HG03103 (cell line): ENCODE measurements around the gene TEX14.
"Not testable (repeated sequence)": the region's sequence is repeated elsewhere in the genome, so short reads cannot be mapped to it uniquely, and the experiment has no call there.

Source experiments
- ATAC-seq: cut with Tn5 transposase; IDR thresholded peaks from one replicate; pipeline ENCODE4 v1.9.1; 2021; ENCODE audit warnings: low read depth; ENCODE audit not compliant: unreplicated experiment

Gene TEX14

DNA sequence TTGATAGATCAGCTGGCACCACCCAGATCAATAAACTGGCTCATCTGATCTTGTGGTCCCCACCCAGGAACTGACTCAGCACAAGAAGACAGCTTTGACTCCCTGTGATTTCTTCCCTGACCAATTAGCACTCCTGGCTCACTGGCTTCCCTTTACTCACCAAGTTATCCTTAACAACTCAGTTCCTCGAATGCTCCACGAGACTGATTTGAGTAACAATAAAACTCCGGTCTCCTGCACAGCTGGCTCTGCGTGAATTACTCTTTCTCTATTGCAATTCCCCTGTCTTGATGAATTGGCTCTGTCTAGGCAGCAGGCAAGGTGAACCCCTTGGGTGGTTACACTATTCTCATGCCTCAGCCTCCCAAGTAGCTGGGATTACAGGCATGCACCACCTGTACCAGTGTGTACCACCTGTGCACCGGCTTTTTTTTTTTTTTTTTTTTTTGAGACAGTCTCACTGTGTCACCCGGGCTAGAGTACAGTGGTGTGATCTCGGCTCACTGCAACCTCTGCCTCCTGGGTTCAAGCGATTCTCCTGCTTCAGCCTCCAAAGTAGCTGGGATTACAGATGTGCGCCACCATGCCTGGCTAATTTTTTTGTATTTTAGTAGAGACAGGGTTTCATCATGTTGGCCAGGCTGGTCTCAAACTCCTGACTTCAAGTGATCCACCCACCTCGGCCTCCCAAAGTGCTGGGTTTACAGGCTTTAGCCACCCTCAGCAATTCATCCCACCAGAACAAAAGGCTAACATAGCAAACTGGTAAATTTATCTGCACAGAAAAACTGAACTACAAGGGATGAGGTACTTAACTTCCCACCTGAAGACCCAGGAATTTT, 33.7 kb downstream of the TEX14 start:
- ATAC-seq: not testable (repeated sequence)

DNA sequence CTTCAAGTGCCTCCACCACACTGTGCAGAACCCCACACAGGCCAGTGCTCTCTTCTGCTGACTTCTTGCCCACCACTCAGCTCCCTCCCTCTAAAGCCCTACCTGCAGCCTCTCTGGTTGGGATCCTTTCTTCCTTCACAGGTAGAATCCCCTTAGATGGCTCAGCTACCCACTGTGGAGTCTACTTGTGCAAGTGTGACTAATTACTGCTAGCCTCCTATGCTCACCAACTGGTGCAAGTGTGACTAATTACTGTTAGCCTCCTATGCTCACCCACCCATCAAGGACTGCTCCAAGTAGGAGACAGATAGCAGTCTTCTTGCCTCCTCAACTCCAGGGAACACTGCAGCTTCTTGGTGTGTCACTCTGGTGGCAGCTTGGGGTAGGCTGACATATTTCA, 43.6 kb downstream of the TEX14 start:
- ATAC-seq: no peak

DNA sequence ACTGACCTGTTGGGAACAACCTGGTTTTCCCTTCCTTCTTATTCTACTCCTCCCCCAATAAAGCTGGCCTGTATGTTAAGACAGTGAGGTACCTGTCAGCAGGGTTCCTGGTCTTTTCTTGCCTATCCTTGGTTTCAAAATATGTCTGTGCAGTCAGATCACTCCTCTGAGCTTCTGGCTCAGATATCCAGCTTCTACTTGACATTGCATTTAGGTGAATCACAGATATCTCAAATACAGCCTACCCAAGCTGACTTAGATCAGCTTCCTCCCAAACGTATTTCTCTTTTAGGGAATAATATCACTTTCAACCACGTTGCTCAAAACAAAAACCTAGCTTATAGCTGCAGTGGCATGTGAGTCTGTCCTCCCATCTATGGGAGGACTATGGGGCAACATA, 48.7 kb downstream of the TEX14 start:
- no peak for ATAC-seq

DNA sequence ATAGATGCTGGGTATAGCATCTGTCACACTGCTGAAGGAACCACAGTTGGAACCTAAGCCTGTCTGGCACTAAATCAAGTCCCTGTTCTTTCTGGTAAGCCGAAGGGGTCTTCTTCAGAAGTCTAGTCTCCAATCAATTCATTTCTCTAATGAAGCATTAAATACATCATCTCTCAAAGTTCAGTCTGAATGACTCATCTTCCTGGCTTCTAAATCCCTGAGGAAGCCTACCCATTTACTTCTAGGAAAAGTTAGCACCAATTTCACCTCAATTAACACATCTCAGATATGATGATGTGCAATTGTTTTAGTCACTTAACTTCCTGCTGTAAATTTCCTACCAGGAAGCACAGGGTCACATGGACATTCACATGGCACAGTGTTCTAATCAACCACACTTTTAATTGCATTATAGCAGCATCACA, 49.9 kb downstream of the TEX14 start:
- no peak for ATAC-seq

DNA sequence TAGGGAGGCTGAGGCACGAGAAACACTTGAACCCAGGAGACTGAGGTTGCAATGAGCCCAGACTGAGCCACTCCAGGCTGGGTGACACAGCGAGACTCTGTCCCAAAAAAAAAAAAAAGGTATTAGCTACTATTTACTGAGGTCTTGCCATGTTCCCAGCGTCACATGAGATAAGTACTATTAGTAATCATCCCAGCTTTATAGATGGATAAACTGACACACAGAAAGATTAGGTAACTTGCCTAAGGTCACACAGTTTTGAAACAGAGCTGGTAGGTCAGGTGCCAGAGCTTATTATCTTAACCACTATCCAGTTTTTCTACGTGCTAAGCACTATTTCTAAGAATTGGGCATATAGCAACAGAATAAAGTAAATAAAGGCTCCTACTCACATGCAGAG, 51.6 kb downstream of the TEX14 start:
- no peak for ATAC-seq

DNA sequence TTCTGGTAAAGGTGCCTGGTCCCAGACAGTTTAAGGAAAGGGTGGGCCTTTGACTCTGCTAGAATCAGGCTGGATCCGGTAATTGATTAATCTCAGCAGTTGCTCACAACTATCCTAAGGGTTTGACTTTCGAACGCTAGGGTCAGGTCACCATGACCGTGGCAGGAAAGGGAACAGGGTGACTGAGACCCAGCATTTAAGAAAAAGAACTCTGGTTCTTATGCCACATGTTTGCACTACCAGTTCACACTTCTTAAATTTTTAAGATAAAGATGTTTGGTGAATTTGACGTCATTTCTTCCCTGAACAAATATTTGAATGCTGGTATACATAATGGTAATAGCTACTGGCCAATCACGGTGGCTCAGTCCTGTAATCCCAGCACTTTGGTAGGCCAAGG, 52.2 kb downstream of the TEX14 start:
- no peak for ATAC-seq

DNA sequence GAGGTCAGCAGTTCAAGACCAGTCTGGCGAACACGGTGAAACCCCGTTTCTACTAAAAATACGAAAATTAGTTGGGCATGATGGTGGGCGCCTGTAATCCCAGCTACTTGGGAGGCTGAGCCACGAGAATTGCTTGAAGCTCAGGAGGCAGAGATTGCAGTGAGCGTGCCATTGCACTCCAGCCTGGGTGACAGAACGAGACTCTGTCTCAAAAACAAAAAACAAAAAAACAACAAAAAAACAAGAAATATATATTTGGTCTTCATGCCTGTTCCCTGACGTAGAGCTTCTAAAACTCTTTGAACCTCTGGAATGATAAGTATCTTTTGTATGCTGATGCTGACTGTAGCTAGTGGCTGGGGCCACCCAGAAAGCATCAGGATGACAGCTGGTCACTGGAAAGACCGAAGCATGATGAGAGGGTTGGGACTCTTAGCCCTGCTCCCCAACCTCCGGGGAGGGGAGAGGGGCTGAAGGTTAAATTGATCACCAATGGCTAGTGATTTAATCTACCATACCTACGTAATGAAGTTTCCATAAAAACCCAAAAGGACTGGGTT, 54.8 kb downstream of the TEX14 start:
- no peak for ATAC-seq

DNA sequence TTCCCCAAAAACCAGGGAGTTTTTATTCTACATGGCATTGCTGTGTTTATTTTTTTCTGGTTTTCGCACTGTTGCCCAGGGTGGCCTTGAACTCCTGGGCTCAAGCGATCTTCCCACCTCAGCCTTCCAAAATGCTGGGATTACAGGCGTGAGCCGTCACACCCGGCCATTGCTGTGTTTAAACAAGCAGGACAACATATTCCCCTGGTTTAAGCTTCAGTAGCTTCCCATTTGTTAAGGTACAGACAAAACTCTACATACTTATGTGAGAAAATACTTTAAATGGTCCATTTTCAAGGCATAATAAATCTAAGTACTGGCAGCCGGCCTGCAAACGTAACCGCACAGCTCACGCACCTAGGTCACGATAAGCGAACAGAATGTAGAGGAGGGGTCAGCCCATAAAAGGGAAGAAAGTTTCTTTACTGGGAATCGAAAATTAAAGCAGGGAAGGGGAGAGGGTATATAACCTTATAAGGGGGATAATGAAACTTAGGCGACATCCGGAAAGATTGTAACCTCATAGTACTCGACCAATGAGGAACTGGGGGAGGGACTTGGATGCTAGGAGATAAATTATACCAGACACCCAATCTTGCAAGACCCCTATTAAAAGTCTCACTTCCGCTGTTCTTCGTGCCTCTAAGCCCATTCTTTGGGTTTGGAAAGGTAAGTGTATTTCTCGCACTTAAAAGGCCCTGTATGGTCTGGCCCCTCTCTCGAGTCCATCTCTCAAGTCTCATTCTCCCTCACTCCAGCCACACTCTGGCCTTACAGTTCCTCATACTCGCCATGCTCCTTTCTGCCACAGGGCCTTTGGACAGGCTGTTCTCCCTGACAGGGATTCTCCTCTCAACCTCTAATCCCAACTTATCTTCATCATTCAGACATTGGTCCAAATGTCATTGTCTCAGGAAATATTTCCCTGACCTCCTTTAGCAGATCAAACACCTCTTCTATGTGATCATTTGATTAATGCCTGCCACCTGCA, 59.2 kb downstream of the TEX14 start:
- no peak for ATAC-seq

DNA sequence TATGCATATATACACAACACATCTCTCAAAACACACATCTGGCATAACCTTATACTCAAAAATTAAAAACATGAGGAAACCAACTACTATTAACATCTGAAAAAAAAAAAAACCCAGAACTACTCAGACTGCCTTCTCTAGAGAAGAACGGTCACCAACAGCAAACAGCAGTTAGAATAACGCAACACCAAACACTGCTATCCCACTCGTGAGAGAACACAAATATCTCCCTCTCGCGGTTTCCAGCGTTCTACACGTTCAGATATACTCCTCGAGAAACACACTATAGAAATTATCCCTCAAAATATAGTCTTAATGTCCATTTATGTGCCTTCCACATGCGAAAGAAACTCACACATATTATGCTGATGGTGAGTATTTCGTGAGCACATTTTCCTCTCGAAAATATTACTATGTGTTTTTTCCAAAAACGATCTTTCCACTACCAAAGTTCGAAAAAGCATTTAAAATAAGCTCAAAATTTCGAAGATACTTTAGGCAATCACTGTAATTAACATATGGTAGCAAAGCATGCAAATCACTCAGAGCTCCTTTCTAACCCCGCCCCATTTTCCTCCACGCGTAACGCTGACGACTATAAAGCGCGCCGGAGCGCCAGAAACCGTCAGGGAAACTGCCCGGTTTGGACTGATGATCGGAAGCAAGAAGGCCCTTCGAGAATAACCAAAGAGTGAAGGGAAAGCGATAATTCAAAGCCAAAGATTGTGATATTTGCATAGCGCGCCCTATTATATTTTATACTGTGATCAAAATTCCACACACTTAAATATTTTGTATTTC, 60.1 kb downstream of the TEX14 start:
- peak; percentile 74 for ATAC-seq

DNA sequence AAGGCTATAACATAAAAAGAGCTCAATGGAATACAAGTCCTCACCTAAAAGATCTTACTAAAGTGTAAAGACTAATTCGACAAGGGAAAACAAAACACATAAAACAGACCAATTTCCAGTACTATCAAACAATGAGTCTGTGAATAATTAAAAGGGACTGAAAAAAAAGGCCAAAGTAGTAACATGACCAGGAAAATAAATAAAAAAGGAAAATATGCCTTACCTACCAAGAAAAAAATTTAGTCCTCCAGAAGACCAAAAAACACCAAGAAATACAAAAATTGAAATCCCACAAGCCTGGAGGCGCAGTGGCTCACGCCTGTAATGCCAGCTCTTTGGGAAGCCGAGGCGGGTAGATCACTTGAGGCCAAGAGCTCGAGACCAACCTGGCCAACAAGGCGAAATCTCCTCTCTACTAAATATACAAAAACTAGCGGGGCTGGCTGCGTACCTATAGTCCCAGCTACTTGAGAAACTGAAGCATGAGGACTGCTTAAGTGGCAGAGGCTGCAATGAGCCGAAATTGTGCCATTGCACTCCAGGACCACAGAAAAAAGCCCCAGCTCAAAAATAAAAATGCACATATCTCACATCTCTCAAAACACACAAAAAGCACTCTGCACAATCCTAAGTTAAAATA, 60.8 kb downstream of the TEX14 start:
- no peak for ATAC-seq

DNA sequence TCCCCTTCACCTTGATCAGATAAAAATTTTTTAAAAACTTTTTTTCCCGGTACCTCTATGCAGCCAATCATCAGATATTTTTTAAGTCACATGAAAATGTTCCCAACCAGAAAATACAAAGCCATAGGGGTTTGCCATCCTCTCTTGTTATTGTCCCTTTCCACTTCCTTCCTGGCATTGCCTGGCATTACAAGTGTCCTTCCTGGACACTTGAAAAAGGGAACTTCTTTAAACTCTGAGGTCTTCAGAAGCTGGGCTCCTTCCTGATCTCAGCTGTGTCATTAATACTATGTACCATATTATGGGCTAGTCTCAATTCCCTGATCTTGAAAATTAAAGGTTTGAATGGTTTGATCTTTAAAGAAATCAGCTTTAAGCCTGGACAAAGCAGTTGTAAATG, 64.9 kb downstream of the TEX14 start:
- ATAC-seq: no peak

DNA sequence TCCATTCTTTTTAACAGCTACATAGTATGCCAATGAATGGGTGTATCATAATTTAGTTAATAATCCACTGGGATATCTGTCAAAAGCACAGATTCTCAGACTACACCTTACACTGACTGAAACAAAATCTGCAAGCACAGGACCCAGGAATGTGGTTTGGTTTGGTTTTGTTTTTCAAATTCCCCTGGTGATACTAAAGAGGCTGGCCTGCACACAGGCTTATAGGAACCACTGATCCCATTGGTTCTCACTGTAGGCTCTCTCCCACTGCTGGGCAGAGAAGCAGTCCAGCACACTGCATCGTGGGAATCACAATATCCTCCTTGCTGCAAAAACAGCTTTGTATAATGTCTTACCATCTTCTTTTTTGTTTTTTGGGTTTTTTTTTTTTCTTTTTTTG, 67.1 kb downstream of the TEX14 start:
- ATAC-seq: no peak

DNA sequence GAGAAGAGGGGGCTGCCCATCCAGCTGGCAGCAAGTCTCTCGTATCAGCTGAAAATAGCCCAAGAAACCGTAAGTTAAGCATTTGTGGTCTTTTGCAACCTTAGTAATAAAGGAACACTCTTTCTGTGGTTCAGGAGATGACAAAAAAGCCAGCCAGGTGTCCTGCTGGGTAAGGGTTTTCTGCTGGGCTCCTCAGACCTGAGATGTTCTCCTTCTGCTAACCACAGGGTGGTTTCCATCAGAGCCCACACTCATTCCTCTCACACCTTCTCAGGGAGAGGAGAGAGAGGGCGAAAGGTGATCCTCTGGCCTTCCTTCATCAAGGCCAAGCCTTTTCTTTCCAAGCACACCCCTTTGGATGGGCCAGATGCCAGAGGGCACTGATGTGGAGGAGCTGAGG, 70.7 kb downstream of the TEX14 start:
- no peak for ATAC-seq

DNA sequence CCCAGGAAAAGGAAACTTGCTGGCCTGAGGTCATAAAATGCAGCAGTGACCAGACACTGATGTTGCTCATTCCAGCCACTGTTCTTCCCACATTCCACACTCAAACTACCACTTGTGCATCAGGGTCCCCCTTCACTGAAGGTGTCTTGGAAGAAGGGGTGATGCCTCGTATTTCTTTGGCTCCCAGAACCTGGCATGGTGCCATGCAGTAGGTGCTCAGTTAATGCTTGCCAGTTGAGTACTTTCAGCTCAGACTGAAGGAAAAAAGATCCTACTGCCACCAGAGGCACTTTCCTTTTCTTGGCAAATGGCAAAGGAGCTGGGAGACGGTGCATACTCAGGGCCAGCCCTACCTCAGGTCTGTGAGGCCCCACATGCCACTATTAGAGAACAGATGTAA, 73.5 kb downstream of the TEX14 start:
- no peak for ATAC-seq

DNA sequence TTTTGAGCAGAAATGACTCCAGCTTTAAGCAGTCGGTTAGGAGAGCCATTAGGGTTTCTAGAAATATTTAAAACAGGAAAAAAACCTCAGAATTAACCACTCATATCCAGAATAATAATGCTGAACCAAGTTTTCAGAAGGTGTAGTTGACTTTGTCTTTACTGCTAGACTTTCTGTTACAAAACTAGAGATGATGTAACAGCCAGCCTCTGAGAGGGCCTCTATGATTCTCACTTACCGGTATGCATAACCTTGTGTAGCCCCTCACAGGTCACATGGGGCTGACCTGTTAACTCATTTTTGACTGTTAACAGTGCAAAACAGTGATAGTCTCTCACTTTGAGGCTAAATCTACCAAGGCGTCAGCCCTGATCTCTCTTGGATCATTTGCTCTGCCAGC, 74.3 kb downstream of the TEX14 start:
- ATAC-seq: no peak

DNA sequence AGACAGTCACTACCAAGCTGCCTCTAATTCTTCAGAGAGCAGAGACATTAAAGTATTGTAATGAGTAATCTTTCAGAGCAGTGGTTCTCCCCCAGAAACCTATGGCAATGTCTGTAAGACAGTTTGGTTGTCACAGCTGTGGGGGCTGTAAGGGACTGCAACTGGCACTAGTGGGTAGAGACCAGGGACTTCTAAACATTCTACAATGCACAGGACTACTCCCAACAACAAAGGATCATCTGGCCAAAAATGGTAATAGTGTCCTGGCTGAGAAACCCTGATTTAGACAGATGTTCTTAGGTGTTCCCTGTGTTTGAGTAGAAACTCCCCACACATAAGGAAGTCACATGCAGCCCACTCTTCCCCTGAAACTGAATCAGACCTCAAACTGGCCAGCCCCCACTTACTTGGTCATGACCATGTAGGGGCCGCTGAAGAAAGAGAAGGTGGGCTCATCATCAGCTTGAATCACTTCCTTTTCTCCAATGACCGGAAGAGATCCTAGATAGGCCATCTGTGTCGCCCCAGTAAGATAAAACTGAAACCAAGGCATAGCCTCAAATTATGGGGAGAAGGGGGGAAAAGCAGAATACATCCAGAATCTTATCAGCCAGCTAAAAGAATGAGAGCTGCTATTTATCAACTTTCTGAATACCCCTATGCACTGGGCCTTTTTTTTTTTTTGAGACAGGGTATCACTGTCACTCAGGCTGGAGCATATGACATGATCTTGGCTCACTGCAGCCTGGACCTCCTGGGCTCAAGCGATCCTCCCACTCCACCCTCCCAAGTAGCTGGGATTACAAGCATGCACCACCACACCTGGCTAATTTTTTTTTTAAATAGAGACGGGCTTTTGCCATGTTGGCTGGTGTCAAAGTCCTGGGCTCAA, 75.8 kb downstream of the TEX14 start:
- ATAC-seq: peak; percentile 67

DNA sequence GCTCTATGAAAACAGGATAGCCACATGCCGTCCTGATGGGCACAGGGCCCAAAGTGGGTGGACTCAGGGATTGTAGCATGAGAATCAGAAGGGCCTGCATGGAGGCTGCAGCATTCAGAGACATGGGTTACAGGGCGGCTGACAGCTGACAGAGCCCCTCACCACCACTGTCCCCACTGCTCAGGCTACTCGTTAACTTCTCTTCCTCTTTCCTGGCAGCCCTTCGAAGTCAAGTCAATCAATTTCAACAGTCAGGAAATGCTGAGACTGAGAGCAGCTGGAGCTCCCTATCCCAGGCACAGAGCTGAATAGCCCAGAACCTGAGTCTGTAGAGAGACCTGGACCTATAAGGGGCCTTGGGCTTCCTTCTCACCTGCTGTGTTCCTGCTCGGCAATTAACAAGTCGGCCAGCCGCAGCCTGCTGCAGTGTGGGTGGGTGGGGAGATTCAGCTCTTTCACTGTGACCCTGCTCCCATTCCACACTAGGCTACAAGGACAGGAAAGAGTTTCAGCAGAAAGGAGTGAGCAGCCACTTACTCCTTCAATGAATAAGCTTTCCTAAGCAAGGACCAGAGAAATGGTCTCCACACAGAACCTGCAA, 76.9 kb downstream of the TEX14 start:
- no peak for ATAC-seq

DNA sequence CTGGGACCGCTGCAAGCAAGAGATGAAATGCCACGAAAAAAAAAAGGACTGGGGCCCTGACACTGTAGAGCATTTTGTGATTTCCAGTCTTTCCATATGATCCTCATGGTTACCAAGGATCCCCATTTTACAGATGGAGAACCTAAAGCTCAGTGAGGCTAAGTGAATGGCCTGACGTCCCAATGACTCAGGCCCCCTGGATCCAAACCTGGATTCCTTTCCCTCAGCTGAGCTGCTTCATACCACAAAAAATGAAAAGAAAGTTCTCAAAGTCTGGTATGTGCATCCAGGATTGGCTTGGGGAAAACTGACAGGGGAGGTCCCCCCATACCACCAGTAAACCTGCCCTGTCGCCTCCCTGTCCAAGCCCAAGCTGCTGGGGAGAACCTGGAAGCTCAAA, 80.5 kb downstream of the TEX14 start:
- no peak for ATAC-seq

DNA sequence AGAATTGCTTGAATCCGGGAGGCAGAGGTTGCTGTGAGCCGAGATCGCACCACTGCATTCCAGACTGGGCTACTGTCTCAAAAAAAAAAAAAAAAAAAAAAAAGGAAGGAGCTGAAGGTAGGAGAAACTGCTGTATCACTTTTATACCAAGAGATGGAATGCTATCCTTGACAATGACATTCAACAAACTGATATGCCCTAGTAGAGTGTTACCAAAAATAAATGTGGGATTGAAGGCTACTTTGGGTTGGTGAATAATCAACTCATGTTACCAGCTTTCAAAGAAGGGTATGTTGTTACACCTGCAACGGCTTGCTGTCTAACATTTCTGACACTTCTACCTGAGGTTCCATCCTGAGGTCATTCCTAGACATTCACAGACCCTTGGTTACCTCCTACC, 84.9 kb downstream of the TEX14 start:
- no peak for ATAC-seq
